HG02973 (cell line): Measurements from ENCODE around the gene ATG2B.

Experiments
- ATAC-seq: cut with Tn5 transposase; IDR thresholded peaks from one replicate; pipeline ENCODE4 v1.9.1; 2021; ENCODE audit warnings: moderate library complexity; ENCODE audit not compliant: unreplicated experiment

The ATG2B gene

GRCh38 chr14:96231526-96232130 is 131.5 kb downstream of the ATG2B start:
- ATAC-seq, result no peak

DNA sequence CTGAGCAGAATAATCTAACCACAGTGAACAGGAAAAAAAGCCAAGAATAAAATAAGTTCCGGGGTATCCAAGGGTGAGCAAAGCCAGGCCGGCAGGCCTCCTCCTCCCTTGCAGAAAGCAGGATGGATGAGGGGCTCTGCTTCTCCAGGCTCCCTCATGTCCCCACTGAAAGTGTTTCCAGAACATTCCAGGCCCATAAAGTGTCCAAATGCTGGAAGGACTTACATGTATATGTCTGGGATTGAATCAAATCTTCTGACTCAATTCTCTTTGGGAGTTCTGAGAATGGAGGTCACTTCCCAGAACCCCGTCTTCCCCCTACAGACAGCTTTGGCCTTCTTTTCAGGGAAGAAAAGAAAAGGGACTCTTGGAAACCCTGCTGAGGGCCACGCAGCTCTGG is 132.1 kb downstream of the ATG2B start:
- ATAC-seq, result no peak

DNA sequence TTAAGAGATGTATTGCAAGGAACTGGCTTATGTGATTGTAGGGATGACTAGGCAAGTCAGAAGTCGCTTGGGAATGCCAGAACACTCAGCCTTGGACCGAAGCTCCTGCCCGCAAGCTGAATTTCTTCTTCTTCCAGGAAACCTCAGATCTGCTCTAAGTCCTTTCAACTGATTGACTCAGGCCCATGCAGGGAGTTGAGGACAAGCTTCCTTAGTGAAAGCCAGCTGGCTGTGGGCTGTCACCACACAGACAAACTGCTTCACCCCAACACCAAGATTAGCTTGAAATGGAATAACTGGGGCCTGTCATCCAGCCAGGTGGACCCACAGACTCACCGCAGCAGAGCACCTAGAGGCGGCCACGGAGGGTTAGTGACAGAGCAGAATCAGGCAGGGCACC is 133.8 kb downstream of the ATG2B start:
- no peak for ATAC-seq
